Activated CD8-positive, alpha-beta T cell treated with anti-CD3 and anti-CD28 coated beads for 36 hours (primary cell): ENCODE measurements around the gene OAT. TPM values are rescaled to one million over a fixed set of nuclear protein-coding genes. Genes with fewer than 3 reads are reported as not detected.
"Not testable (repeated sequence)": the region's sequence is repeated elsewhere in the genome, so short reads cannot be mapped to it uniquely, and the experiment has no call there.

ENCODE experiments used
- ATAC-seq: fragments of 200-7000 bp; cut with Tn5 transposase; one replicate; pipeline ENCODE4 v1.10.0; 2021; ENCODE audit warnings: mild to moderate bottlenecking, moderate library complexity
- CTCF ChIA-PET: fragments of 350-600 bp; sonication (Branson Sonifier 250); formaldehyde crosslinking; loops from one replicate; lab custom pipeline; 2021; ENCODE audit warnings: antibody characterized with exemption; lab: Charles Lee
- POLR2A ChIA-PET: fragments of 350-600 bp; sonication (Branson Sonifier 250); formaldehyde crosslinking; loops from one replicate; lab custom pipeline; 2021; ENCODE audit warnings: antibody characterized with exemption; lab: Charles Lee
- DNase-seq: peaks from one replicate; pipeline ENCODE4 v3.0.0-alpha.2; 2020
- H3K27ac Mint-ChIP-seq: one replicate; pipeline ENCODE4 v1.8.0; 2021; ENCODE audit warnings: mild to moderate bottlenecking, mixed read lengths
- H3K27me3 Mint-ChIP-seq: one replicate; pipeline ENCODE4 v1.8.0; 2021; ENCODE audit warnings: mixed read lengths
- H3K36me3 Mint-ChIP-seq: one replicate; pipeline ENCODE4 v1.8.0; 2021; ENCODE audit warnings: low read depth, mixed read lengths
- H3K4me1 Mint-ChIP-seq: one replicate; pipeline ENCODE4 v1.8.0; 2021; ENCODE audit warnings: low read depth, mixed read lengths
- H3K4me3 Mint-ChIP-seq: one replicate; pipeline ENCODE4 v1.8.0; 2021; ENCODE audit warnings: mild to moderate bottlenecking, moderate library complexity, mixed read lengths
- H3K9me3 Mint-ChIP-seq: one replicate; pipeline ENCODE4 v1.8.0; 2021; ENCODE audit warnings: mixed read lengths
- intact Hi-C: fragments of 100-400 bp; cut with micrococcal nuclease; formaldehyde crosslinking; loops from one replicate; pipeline ENCODE4 v1.10.0; 2022
- total RNA-seq, 2 experiments: library from RNA; stranded (reverse); gene quantifications; one replicate each; pipeline ENCODE4 v1.2.3, GENCODE V29; 2021
- TF ChIP-seq, protein P1 (sequence below): fragments of 200-600 bp; IDR thresholded peaks from one replicate; pipeline ENCODE4 v1.8.0; 2022; ENCODE audit warnings: antibody characterized with exemption, mild to moderate bottlenecking

The OAT gene
- total RNA-seq, 2 experiments from 2014 or later, result 40.2 to 44.3 TPM

GRCh38 chr10:124448696-124449169 lies 30.0 kb upstream of the OAT start:
- TF ChIP-seq, protein P1, sequence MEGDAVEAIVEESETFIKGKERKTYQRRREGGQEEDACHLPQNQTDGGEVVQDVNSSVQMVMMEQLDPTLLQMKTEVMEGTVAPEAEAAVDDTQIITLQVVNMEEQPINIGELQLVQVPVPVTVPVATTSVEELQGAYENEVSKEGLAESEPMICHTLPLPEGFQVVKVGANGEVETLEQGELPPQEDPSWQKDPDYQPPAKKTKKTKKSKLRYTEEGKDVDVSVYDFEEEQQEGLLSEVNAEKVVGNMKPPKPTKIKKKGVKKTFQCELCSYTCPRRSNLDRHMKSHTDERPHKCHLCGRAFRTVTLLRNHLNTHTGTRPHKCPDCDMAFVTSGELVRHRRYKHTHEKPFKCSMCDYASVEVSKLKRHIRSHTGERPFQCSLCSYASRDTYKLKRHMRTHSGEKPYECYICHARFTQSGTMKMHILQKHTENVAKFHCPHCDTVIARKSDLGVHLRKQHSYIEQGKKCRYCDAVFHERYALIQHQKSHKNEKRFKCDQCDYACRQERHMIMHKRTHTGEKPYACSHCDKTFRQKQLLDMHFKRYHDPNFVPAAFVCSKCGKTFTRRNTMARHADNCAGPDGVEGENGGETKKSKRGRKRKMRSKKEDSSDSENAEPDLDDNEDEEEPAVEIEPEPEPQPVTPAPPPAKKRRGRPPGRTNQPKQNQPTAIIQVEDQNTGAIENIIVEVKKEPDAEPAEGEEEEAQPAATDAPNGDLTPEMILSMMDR, result no peak
- peaks cover 73% of the 10 kb centered on the region for H3K27me3 Mint-ChIP-seq
- H3K36me3 Mint-ChIP-seq, result no peaks in the 10 kb centered on the region
- H3K27ac Mint-ChIP-seq, result no peak overlapping the region
- peaks cover 17% of the 10 kb centered on the region for H3K4me1 Mint-ChIP-seq
- CTCF ChIA-PET, result interaction anchor here (0.9 to 1.6 kb wide), 2 partner anchors 15 to 30 kb away, joined by 3 read pairs; partner anchors contain the start of gene OAT
- H3K9me3 Mint-ChIP-seq, result no peaks in the 10 kb centered on the region
- H3K4me3 Mint-ChIP-seq, result no peak overlapping the region
- POLR2A ChIA-PET, result interaction anchor here (2.5 kb wide), 1 partner anchor 13 kb away, joined by 14 read pairs; the partner anchor contains the start of gene LHPP
- intact Hi-C loops, result no loop called here
- DNase-seq (no peak), ATAC-seq (no peak)

GRCh38 chr10:124447751-124448466 lies 29.2 kb upstream of the OAT start:
- POLR2A ChIA-PET, result interaction anchor here (2.5 kb wide), 1 partner anchor 13 kb away, joined by 14 read pairs; the partner anchor contains the start of gene LHPP
- DNase-seq, result no peak
- TF ChIP-seq, protein P1, result no peak
- intact Hi-C loops, result no loop called here
- CTCF ChIA-PET, result interaction anchor here (1.6 kb wide), 1 partner anchor 29 kb away, joined by 3 read pairs; the partner anchor contains the start of gene OAT
- no peaks in the 10 kb centered on the region for H3K9me3 Mint-ChIP-seq
- peaks cover 68% of the 10 kb centered on the region for H3K27me3 Mint-ChIP-seq
- no peak overlapping the region for H3K27ac Mint-ChIP-seq
- ATAC-seq, result peak; percentile 56
- no peaks in the 10 kb centered on the region for H3K36me3 Mint-ChIP-seq
- peaks cover 17% of the 10 kb centered on the region for H3K4me1 Mint-ChIP-seq
- H3K4me3 Mint-ChIP-seq, result no peak overlapping the region

DNA sequence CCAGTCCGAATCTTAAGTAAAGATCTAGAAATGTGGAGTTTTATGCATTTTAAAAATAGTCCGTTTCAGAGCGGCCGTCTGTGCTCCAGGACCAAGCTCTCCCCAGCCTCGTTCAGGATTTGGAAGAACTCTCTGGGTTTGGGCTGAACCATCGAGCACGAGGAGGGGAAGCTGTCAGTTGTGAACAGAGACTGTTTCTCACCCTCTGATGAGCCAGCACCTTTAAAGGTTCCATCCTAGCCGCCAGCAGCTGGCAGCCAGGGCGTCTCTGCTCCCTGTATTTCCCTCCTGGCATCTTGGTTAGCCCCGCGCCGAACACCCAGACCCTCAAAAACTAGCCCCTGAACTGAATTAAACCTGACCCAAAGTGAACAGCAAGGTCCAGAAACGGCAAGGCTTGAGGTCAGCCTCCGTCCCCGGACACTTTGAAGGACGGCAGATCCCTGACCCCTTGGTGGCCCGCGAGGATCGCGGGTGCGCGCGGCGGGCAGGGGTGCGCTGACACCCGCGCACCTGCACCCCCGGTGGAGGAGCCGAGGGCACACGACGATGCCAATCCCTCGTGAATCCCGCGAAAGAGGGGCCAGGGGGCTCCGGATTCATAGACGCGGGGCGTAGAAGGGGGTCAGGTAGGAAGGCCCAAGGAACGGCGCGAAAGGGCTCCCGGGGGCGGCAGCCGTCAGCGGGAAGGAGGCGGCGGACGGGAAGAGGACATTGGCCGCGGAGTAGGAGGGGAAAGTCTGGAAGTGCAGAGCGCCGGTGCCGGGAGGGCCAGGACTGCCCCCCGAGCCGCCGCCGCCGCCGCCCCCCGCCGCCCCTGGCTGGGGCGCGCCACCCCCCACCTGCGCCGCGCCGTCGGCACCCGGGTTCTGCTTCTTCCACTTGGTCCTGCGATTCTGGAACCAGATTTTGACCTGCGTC lies 28.4 kb upstream of the OAT start:
- intact Hi-C loops, result no loop called here
- CTCF ChIA-PET, result no interaction called here
- TF ChIP-seq, protein P1, result no peak
- Mint-ChIP-seq H3K36me3 (no peaks in the 10 kb centered on the region), H3K9me3 (no peaks in the 10 kb centered on the region), H3K27me3 (peaks cover 64% of the 10 kb centered on the region), H3K4me1 (peaks cover 17% of the 10 kb centered on the region), H3K27ac (no peak overlapping the region), H3K4me3 (no peak overlapping the region)
- ATAC-seq (no peak), DNase-seq (no peak)
- POLR2A ChIA-PET, result interaction anchor here (0.5 kb wide), 1 partner anchor 361 kb away, joined by 3 read pairs; no protein-coding TSS in a partner anchor

DNA sequence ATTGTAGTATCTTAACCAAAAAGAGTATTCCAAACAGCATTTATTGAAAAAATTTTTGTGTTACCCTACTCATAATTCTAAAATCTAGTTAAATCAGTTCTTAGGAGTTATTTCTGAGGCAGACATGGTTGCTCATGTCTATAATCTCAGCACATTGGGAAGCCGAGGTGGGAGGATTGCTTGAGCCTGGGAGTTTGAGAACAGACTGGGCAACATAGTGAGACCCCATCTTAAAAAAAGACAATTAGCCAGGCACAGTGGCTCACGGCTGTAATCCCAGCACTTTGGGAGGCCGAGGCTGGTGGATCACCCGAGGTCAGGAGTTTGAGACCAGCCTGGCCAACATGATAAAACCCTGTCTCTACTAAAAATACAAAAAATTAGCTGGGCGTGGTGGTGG lies 23.0 kb upstream of the OAT start:
- H3K27ac Mint-ChIP-seq, POLR2A ChIA-PET, H3K9me3 Mint-ChIP-seq, DNase-seq, ATAC-seq, intact Hi-C loops, H3K4me3 Mint-ChIP-seq, CTCF ChIA-PET, H3K4me1 Mint-ChIP-seq, H3K36me3 Mint-ChIP-seq: not testable (repeated sequence)
- H3K27me3 Mint-ChIP-seq, result peaks cover 25% of the 10 kb centered on the region

DNA sequence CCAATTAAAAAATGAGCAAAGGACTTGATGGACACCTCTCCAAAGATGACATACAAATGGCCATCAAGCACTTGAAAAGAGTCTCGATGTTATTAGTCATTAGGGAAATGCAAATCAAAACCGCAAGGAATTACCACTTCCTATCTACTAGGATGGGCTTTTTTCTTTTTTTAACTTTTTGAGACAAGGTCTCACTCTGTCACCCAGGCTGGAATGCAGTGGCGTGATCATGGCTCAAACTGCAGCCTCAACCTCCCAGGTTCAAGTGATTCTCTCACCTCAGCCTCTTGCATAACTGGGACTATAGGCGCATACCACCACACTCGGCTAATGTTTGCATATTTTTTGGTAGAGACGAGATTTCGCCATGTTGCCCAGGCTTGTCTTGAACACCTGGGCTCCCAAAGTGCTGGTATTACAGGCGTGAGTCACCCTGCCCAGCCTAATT lies 17.5 kb upstream of the OAT start:
- ChIA-PET POLR2A (no interaction called here), CTCF (no interaction called here)
- Mint-ChIP-seq H3K4me3 (no peak overlapping the region), H3K27me3 (peaks cover 3% of the 10 kb centered on the region), H3K27ac (no peak overlapping the region), H3K36me3 (no peaks in the 10 kb centered on the region), H3K4me1 (peaks cover 3% of the 10 kb centered on the region), H3K9me3 (no peaks in the 10 kb centered on the region)
- DNase-seq (no peak), ATAC-seq (no peak)
- TF ChIP-seq, protein P1, result no peak
- intact Hi-C loops, result no loop called here

GRCh38 chr10:124435683-124436082 lies 17.0 kb upstream of the OAT start:
- DNase-seq, H3K4me3 Mint-ChIP-seq, intact Hi-C loops, CTCF ChIA-PET, H3K4me1 Mint-ChIP-seq, H3K27ac Mint-ChIP-seq, H3K27me3 Mint-ChIP-seq, H3K36me3 Mint-ChIP-seq, ATAC-seq, POLR2A ChIA-PET, H3K9me3 Mint-ChIP-seq: not testable (repeated sequence)
